IPS-NIHi7 (cell line): ENCODE results near the gene PLEKHA7.

ENCODE experiments used
- DNase-seq: peaks from one replicate; pipeline ENCODE4 v3.0.0; 2012; ENCODE audit warnings: mixed read lengths; ENCODE audit errors: extremely low spot score

The PLEKHA7 gene

GRCh38 chr11:16789063-16789420 is 225.2 kb downstream of the PLEKHA7 start:
- DNase-seq, result no peak

- DNase-seq, result peak; percentile 88
Observed at GRCh38 chr11:16788141-16789062, 225.8 kb downstream of the PLEKHA7 start.

GRCh38 chr11:16787035-16787742 is 227.0 kb downstream of the PLEKHA7 start:
- DNase-seq, result no peak

- DNase-seq, result no peak
Observed at GRCh38 chr11:16786131-16786530, 228.1 kb downstream of the PLEKHA7 start.

GRCh38 chr11:16785520-16786128 is 228.6 kb downstream of the PLEKHA7 start:
- DNase-seq, result peak; percentile 89

- no peak for DNase-seq
Observed at GRCh38 chr11:16784666-16785065, 229.5 kb downstream of the PLEKHA7 start.

- DNase-seq, result no peak
Observed at GRCh38 chr11:16784097-16784496, 230.1 kb downstream of the PLEKHA7 start.

GRCh38 chr11:16783321-16783801 is 230.9 kb downstream of the PLEKHA7 start:
- DNase-seq, result no peak

- no peak for DNase-seq
Observed at GRCh38 chr11:16781936-16782919, 232.0 kb downstream of the PLEKHA7 start.

GRCh38 chr11:16780698-16781550 is 233.3 kb downstream of the PLEKHA7 start:
- DNase-seq, result no peak

- DNase-seq, result no peak
Observed at GRCh38 chr11:16780146-16780545, 234.1 kb downstream of the PLEKHA7 start.

- peak; percentile 59 for DNase-seq
Observed at GRCh38 chr11:16779436-16779835, 234.8 kb downstream of the PLEKHA7 start.

- no peak for DNase-seq
Observed at GRCh38 chr11:16778876-16779275, 235.3 kb downstream of the PLEKHA7 start.

GRCh38 chr11:16778286-16778685 is 235.9 kb downstream of the PLEKHA7 start:
- no peak for DNase-seq

- DNase-seq, result no peak
Observed at GRCh38 chr11:16777613-16777975, 236.6 kb downstream of the PLEKHA7 start.

- DNase-seq, result no peak
Observed at GRCh38 chr11:16776711-16777612, 237.3 kb downstream of the PLEKHA7 start.

GRCh38 chr11:16775614-16776283 is 238.5 kb downstream of the PLEKHA7 start:
- DNase-seq, result no peak

- DNase-seq, result peak; percentile 13
Observed at GRCh38 chr11:16774936-16775613, 239.1 kb downstream of the PLEKHA7 start.
